BLaER1 treated with 17β-estradiol and CSF1 and Interleukin-3, amounts not matched to agents 10 nM and 100 nM (cell line): ENCODE measurements around the gene SHISA6.

Experiments
- H3K27ac ChIP-seq, 11 experiments: shearing (Covaris generic); formaldehyde crosslinking; 2 replicates each; pipeline ENCODE4 v1.8.1; 2022
- H3K27me3 ChIP-seq, 11 experiments: shearing (Covaris generic); formaldehyde crosslinking; 2 replicates each; pipeline ENCODE4 v1.8.1; 2022
- H3K36me3 ChIP-seq, 11 experiments: shearing (Covaris generic); formaldehyde crosslinking; 2 replicates each; pipeline ENCODE4 v1.8.1; 2022
- H3K4me1 ChIP-seq, 10 experiments: shearing (Covaris generic); formaldehyde crosslinking; 2 replicates each; pipeline ENCODE4 v1.8.1; 2022
- H3K4me2 ChIP-seq, 11 experiments: shearing (Covaris generic); formaldehyde crosslinking; 2 replicates each; pipeline ENCODE4 v1.8.1; 2022
- H3K4me3 ChIP-seq, 10 experiments: shearing (Covaris generic); formaldehyde crosslinking; 2 replicates each; pipeline ENCODE4 v1.8.1; 2022
- H3K9ac ChIP-seq, 11 experiments: shearing (Covaris generic); formaldehyde crosslinking; 2 replicates each; pipeline ENCODE4 v1.8.1; 2022
- H3K9me3 ChIP-seq, 11 experiments: shearing (Covaris generic); formaldehyde crosslinking; replicated peaks in 1 of 11; 2 replicates each; pipeline ENCODE4 v1.8.1; 2022
- H4K20me1 ChIP-seq, 11 experiments: shearing (Covaris generic); formaldehyde crosslinking; 2 replicates each; pipeline ENCODE4 v1.8.1; 2022
- Cebpa-rat ChIP-seq, 11 experiments: shearing (Covaris generic); IDR thresholded peaks; 2 replicates each; pipeline ENCODE4 v1.8.1; 2022

The SHISA6 gene

GRCh38 chr17:11493936-11494335 lies 252.9 kb downstream of the SHISA6 start:
- H3K4me3 ChIP-seq: no peak overlapping the region
- H3K36me3 ChIP-seq: no peaks in the 10 kb centered on the region
- H3K4me2 ChIP-seq: no peak overlapping the region
- no peaks in the 10 kb centered on the region for H3K9me3 ChIP-seq
- H3K4me1 ChIP-seq: no peaks in the 10 kb centered on the region
- H3K27ac ChIP-seq: no peak overlapping the region
- no peak overlapping the region for H3K9ac ChIP-seq
- no peaks in the 10 kb centered on the region for H4K20me1 ChIP-seq
- TF ChIP-seq Cebpa-rat (IDR thresholded peaks at IDR 0.05): no peak
- no peaks in the 10 kb centered on the region for H3K27me3 ChIP-seq

DNA sequence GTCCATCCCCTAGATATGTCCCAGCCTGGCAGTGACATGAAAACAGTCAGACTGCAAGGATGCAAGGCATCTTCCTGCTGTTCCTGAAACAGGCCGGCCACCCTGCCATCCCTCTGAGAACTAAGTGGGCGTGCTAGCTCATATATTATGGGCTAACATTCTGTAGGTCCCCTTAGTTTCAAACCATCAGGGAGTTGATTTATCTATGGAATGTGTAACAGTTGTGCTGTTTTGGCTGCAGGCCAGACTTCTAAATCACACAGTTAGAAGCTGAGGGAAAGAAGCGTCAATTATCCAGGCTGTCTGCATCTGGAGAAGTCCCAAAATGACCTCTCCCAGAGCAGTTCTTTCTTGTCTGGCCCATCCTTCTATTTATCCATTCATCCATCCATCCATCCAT lies 254.6 kb downstream of the SHISA6 start:
- H3K4me3 ChIP-seq: no peak overlapping the region
- no peak overlapping the region for H3K4me2 ChIP-seq
- H3K27me3 ChIP-seq: no peaks in the 10 kb centered on the region
- H4K20me1 ChIP-seq: no peaks in the 10 kb centered on the region
- no peaks in the 10 kb centered on the region for H3K36me3 ChIP-seq
- no peak for TF ChIP-seq Cebpa-rat (IDR thresholded peaks at IDR 0.05)
- H3K9me3 ChIP-seq: no peaks in the 10 kb centered on the region
- H3K27ac ChIP-seq: no peak overlapping the region
- H3K4me1 ChIP-seq: no peaks in the 10 kb centered on the region
- H3K9ac ChIP-seq: no peak overlapping the region

- Histone ChIP-seq H3K36me3 (no peaks in the 10 kb centered on the region), H3K4me1 (no peaks in the 10 kb centered on the region), H4K20me1 (no peaks in the 10 kb centered on the region; a peak in 2 of 22 replicates), H3K4me3 (no peak overlapping the region), H3K27ac (no peak overlapping the region), H3K9ac (no peak overlapping the region), H3K27me3 (no peaks in the 10 kb centered on the region), H3K4me2 (no peak overlapping the region), H3K9me3 (no peaks in the 10 kb centered on the region)
- TF ChIP-seq Cebpa-rat (IDR thresholded peaks at IDR 0.05): no peak
Observed at GRCh38 chr17:11499881-11500280, 258.9 kb downstream of the SHISA6 start.

DNA sequence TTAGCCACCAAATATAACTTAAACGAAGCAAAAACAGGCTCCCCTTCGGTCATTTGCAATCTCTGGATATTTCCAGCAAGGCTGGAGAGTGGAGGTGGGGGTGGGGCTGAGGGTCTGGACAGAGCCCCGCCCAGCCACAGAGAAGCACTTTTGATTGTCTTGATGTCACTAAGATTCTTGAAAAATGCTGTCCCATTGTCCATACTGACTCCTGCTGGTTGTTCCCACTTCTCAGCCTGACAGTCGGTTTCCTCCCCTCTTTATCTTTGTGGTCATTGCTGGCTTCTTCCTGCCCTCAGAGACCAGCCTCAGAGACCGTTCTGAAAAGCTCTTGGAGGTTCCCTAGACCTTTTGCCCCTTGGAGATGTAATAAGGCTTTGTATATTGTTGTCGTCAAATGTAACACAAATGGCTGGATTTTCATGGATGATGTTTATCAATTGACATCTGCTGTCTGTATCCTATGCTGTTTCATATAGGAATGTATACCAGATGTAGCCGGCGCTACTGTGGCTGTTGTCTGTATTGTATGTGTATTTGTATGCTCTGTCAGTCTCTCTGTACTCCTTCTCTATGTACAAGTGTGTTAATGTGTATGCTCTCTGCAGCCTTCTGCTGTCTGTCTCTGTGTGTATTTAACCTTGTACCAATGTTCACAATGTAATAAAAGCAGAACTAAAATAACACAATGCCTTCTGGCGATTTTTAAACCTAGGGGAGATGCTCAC lies 262.5 kb downstream of the SHISA6 start:
- no peak overlapping the region for H3K4me2 ChIP-seq
- no peak for TF ChIP-seq Cebpa-rat (IDR thresholded peaks at IDR 0.05)
- H3K4me3 ChIP-seq: no peak overlapping the region
- H3K27me3 ChIP-seq: no peaks in the 10 kb centered on the region
- H3K9me3 ChIP-seq: no peaks in the 10 kb centered on the region
- H3K36me3 ChIP-seq: no peaks in the 10 kb centered on the region
- no peaks in the 10 kb centered on the region; a peak in 3 of 22 replicates for H4K20me1 ChIP-seq
- no peak overlapping the region for H3K27ac ChIP-seq
- H3K4me1 ChIP-seq: peaks cover 0 to 4% (median 0%) of the 10 kb centered on the region in 10 experiments; a peak in 2 of 20 replicates
- H3K9ac ChIP-seq: no peak overlapping the region

DNA sequence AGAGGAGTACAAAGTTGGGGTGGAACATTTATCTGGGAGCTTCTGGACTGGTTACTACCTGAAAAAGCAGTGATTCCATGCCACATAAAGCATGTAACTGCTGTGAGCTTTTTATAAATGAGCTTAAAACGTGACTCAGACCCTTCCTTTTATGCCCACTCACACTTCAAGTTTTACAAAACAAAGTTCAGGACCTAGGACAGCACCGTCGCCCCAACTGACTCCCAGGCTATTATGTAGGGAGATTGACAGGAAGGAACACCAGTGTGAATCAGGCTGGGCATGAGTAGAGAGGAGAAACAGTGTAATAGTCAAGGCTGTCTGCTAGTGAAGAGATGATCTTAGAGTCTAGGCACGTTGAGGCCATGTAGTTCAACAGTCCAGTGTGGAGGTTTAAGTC lies 265.6 kb downstream of the SHISA6 start:
- Histone ChIP-seq H3K4me3 (no peak overlapping the region), H3K36me3 (no peaks in the 10 kb centered on the region), H3K27me3 (no peaks in the 10 kb centered on the region), H3K9me3 (no peaks in the 10 kb centered on the region), H3K4me2 (no peak overlapping the region), H3K27ac (no peak overlapping the region), H3K4me1 (peaks cover 0 to 6% (median 0%) of the 10 kb centered on the region in 10 experiments; a peak in 4 of 20 replicates), H3K9ac (no peak overlapping the region), H4K20me1 (no peaks in the 10 kb centered on the region; a peak in 3 of 22 replicates)
- TF ChIP-seq Cebpa-rat (IDR thresholded peaks at IDR 0.05): no peak

GRCh38 chr17:11511696-11512095 lies 270.7 kb downstream of the SHISA6 start:
- no peak overlapping the region for H3K4me2 ChIP-seq
- no peak overlapping the region for H3K27ac ChIP-seq
- no peak overlapping the region for H3K4me3 ChIP-seq
- no peak for TF ChIP-seq Cebpa-rat (IDR thresholded peaks at IDR 0.05)
- no peaks in the 10 kb centered on the region for H3K36me3 ChIP-seq
- H3K4me1 ChIP-seq: peaks cover 0 to 10% (median 0%) of the 10 kb centered on the region in 10 experiments; a peak in 3 of 20 replicates
- H4K20me1 ChIP-seq: no peaks in the 10 kb centered on the region; a peak in 3 of 22 replicates
- no peaks in the 10 kb centered on the region; a peak in 1 of 22 replicates for H3K9me3 ChIP-seq
- no peaks in the 10 kb centered on the region for H3K27me3 ChIP-seq
- H3K9ac ChIP-seq: no peak overlapping the region

- no peak overlapping the region for H3K4me3 ChIP-seq
Observed at GRCh38 chr17:11514565-11514964, 273.6 kb downstream of the SHISA6 start.

DNA sequence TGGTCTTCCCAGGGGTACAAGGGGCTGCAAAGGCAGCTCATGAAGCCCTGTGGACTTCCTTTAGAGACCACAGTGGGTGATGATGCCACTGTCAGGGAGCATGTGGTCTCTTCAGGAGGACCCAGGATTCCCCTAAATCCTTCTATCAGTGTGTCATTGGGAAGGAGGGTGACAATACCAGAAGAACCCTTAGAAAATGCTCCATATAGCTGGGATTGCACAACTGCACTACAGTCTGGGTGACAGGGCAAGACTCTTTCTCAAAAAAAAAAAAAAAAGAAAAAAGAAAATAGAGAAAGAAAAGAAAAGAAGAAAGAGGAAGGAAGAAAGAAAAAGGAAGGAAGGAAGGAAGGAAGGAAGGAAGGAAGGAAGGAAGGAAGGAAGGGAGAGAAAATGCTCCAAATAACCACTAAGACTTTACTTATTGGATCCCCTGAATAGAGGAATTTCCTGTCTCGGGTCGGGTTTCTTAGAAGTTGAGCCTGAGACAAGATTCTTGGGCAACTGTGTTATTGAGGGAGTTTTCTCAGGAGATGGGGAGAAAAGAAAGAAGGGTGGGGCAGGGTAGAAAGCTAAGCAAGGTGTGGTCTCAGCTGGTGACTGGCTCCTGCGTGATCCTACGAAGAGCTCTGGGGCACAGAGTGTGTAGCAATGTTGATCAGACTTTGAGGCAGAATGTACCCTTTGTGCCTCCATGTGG lies 274.1 kb downstream of the SHISA6 start:
- Histone ChIP-seq H3K4me2 (peak overlapping the region in 4 of 11 experiments; percentile 1 to 22 (median 18); a peak in 1 of 22 replicates), H4K20me1 (no peaks in the 10 kb centered on the region; a peak in 1 of 22 replicates), H3K4me1 (peaks cover 0 to 3% (median 0%) of the 10 kb centered on the region in 10 experiments; a peak in 1 of 20 replicates), H3K9ac (no peak overlapping the region), H3K27ac (no peak overlapping the region), H3K9me3 (no peaks in the 10 kb centered on the region; a peak in 1 of 22 replicates), H3K36me3 (no peaks in the 10 kb centered on the region), H3K27me3 (no peaks in the 10 kb centered on the region), H3K4me3 (no peak overlapping the region)
- no peak for TF ChIP-seq Cebpa-rat (IDR thresholded peaks at IDR 0.05)

More at GRCh38 chr17:11514565-11514964, 273.6 kb downstream of the SHISA6 start:
- no peaks in the 10 kb centered on the region for H3K36me3 ChIP-seq
- H3K9ac ChIP-seq: no peak overlapping the region
- no peak overlapping the region for H3K4me2 ChIP-seq
- peaks cover 0 to 3% (median 0%) of the 10 kb centered on the region in 10 experiments; a peak in 1 of 20 replicates for H3K4me1 ChIP-seq
- H3K27me3 ChIP-seq: no peaks in the 10 kb centered on the region
- H3K9me3 ChIP-seq: no peaks in the 10 kb centered on the region; a peak in 1 of 22 replicates
- no peak overlapping the region for H3K27ac ChIP-seq
- no peaks in the 10 kb centered on the region; a peak in 1 of 22 replicates for H4K20me1 ChIP-seq
- no peak for TF ChIP-seq Cebpa-rat (IDR thresholded peaks at IDR 0.05)

- no peak overlapping the region for H3K27ac ChIP-seq
- H3K9me3 ChIP-seq: no peaks in the 10 kb centered on the region; a peak in 1 of 22 replicates
- no peak overlapping the region for H3K9ac ChIP-seq
- no peaks in the 10 kb centered on the region for H3K36me3 ChIP-seq
- H3K4me1 ChIP-seq: peaks cover 0 to 3% (median 0%) of the 10 kb centered on the region in 10 experiments; a peak in 1 of 20 replicates
- no peaks in the 10 kb centered on the region; a peak in 1 of 22 replicates for H4K20me1 ChIP-seq
- no peak for TF ChIP-seq Cebpa-rat (IDR thresholded peaks at IDR 0.05)
- no peaks in the 10 kb centered on the region for H3K27me3 ChIP-seq
- H3K4me2 ChIP-seq: no peak overlapping the region; a peak in 1 of 22 replicates
- no peak overlapping the region for H3K4me3 ChIP-seq
Observed at GRCh38 chr17:11515901-11516300, 274.9 kb downstream of the SHISA6 start.
